Neural crest cell (in vitro differentiated cells): ENCODE measurements around the gene CNIH3. TPM values are rescaled to one million over a fixed set of nuclear protein-coding genes. Genes with fewer than 3 reads are reported as not detected.
A peak's percentile ranks its signal among the peaks of the same experiment; 100 is the strongest.

ENCODE experiments used
- DNase-seq: peaks from one replicate; pipeline ENCODE4 v3.0.0; 2021; ENCODE audit warnings: low read depth, mixed read lengths, low spot score
- H3K27ac Mint-ChIP-seq: one replicate; pipeline ENCODE4 v1.8.0; 2021; ENCODE audit warnings: mild to moderate bottlenecking, mixed read lengths; ENCODE audit not compliant: unreplicated experiment
- H3K27me3 Mint-ChIP-seq: 2 replicates; pipeline ENCODE4 v1.8.0; 2021; ENCODE audit warnings: low read depth, mild to moderate bottlenecking, mixed read lengths
- H3K36me3 Mint-ChIP-seq: 2 replicates; pipeline ENCODE4 v1.8.0; 2021; ENCODE audit warnings: low read depth, mild to moderate bottlenecking, mixed read lengths
- H3K4me1 Mint-ChIP-seq: 2 replicates; pipeline ENCODE4 v1.8.0; 2021; ENCODE audit warnings: mixed read lengths
- H3K4me3 Mint-ChIP-seq: one replicate; pipeline ENCODE4 v1.8.0; 2021; ENCODE audit warnings: mild to moderate bottlenecking, mixed read lengths
- H3K9me3 Mint-ChIP-seq: 2 replicates; pipeline ENCODE4 v1.8.0; 2021; ENCODE audit warnings: mixed read lengths
- CTCF ChIP-seq: fragments of 200-600 bp; sonication (generic); conservative IDR thresholded peaks from 2 replicates; pipeline ENCODE4 v1.5.0; 2021; ENCODE audit warnings: antibody characterized with exemption, mild to moderate bottlenecking
- total RNA-seq: library from RNA; stranded (reverse); gene quantifications from 2 replicates; pipeline ENCODE4 v1.2.1, GENCODE V29; 2021

Gene CNIH3
- total RNA-seq, 1 donor from 2014 or later = 3.8 TPM

DNA sequence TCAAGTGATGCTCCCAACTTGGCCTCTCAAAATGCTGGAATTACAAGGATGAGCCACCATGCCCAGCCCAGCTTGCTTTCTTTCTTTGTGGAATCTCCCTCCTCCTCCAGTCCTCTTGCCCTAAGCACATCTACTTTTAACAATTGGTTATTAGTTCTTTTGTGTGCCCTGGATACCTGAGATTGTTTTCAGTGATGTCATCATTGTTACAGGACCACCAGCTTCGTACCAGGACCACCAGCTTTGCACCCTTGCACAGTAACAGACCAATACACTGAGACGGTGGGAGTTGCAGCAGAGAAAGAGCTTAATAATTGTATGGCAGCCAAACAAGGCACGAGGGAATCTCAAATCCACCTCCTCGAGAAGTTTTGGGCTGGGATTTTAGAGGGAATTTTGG, 71.3 kb downstream of the CNIH3 start:
- TF ChIP-seq CTCF = no peak
- peaks cover 12% of the 10 kb centered on the region for H3K27me3 Mint-ChIP-seq
- peaks cover 35% of the 10 kb centered on the region for H3K4me1 Mint-ChIP-seq
- no peak overlapping the region for H3K27ac Mint-ChIP-seq
- no peaks in the 10 kb centered on the region for H3K9me3 Mint-ChIP-seq
- no peaks in the 10 kb centered on the region for H3K36me3 Mint-ChIP-seq
- no peak overlapping the region for H3K4me3 Mint-ChIP-seq
- no peak for DNase-seq

DNA sequence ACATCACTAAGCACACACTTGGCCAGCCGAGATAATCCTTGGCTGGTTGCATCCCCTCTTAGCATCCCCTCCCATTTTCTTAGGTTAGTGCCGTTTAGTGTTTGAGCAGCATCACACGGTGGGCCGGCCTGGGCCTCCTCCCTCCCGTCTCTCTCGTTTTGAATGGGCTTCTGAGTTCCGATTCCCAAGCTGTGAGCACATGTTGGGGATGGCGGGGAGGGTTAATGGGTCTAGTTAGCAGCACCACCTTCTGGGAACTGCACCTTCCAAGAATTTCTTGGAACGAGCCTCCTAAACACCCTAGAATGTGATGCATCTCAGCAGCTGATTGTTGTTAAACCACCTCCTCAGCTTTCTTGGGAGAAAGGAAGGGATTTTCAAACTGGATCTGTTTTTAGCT, 73.3 kb downstream of the CNIH3 start:
- no peak for DNase-seq
- H3K9me3 Mint-ChIP-seq = no peaks in the 10 kb centered on the region
- no peak overlapping the region for H3K27ac Mint-ChIP-seq
- peaks cover 26% of the 10 kb centered on the region for H3K27me3 Mint-ChIP-seq
- peaks cover 21% of the 10 kb centered on the region for H3K4me1 Mint-ChIP-seq
- no peak for TF ChIP-seq CTCF
- no peak overlapping the region for H3K4me3 Mint-ChIP-seq
- no peaks in the 10 kb centered on the region for H3K36me3 Mint-ChIP-seq

DNA sequence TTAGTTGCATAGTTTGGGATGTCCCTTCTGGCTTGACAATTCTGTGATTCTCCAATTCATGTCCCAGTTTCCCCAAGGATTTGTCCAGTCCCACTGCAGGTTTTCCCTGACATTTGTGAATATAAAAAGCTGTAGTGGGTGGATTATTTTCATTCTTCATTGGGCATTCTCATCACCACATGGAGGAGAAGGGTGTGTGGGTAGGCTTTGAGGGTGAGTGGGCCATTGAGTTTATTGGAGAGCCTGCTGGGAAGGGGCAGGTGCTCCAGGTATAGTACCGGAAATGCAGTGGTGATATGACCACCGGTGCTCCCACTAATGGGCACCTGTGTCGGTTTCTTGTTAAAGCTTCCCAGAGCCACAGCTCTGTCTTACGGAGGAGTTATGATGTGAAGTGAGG, 74.5 kb downstream of the CNIH3 start:
- no peaks in the 10 kb centered on the region for H3K9me3 Mint-ChIP-seq
- H3K4me1 Mint-ChIP-seq = peaks cover 9% of the 10 kb centered on the region
- H3K36me3 Mint-ChIP-seq = no peaks in the 10 kb centered on the region
- no peak for DNase-seq
- no peak for TF ChIP-seq CTCF
- H3K27ac Mint-ChIP-seq = peak overlapping the region; percentile 17
- H3K4me3 Mint-ChIP-seq = no peak overlapping the region
- peaks cover 35% of the 10 kb centered on the region for H3K27me3 Mint-ChIP-seq

GRCh38 chr1:224691148-224691925, 75.2 kb downstream of the CNIH3 start:
- no peak for DNase-seq
- H3K27ac Mint-ChIP-seq = no peak overlapping the region
- no peaks in the 10 kb centered on the region for H3K9me3 Mint-ChIP-seq
- peaks cover 43% of the 10 kb centered on the region for H3K27me3 Mint-ChIP-seq
- no peaks in the 10 kb centered on the region for H3K36me3 Mint-ChIP-seq
- no peak overlapping the region for H3K4me3 Mint-ChIP-seq
- no peak for TF ChIP-seq CTCF
- peaks cover 9% of the 10 kb centered on the region for H3K4me1 Mint-ChIP-seq

GRCh38 chr1:224694969-224695368, 78.9 kb downstream of the CNIH3 start:
- Mint-ChIP-seq H3K27ac (no peak overlapping the region), H3K4me3 (no peak overlapping the region), H3K36me3 (no peaks in the 10 kb centered on the region), H3K4me1 (peaks cover 21% of the 10 kb centered on the region), H3K27me3 (peaks cover 79% of the 10 kb centered on the region), H3K9me3 (no peaks in the 10 kb centered on the region)
- no peak for DNase-seq
- no peak for TF ChIP-seq CTCF
